M059J (cell line): Measurements from ENCODE around the gene LCAT. TPM values are rescaled to one million over a fixed set of nuclear protein-coding genes. Genes with fewer than 3 reads are reported as not detected.

ENCODE experiments used
- DNase-seq: peaks from one replicate; pipeline ENCODE4 v3.0.0-alpha.2; 2012; ENCODE audit warnings: low read depth
- total RNA-seq: library from RNA; depleted of rRNA; stranded (reverse); fragments of >200 nt; shearing (Covaris generic); gene quantifications from 2 replicates; pipeline ENCODE4 v1.2.3, GENCODE V29; 2014

Gene LCAT
- total RNA-seq, 1 experiment from 2014 or later: 5.2 TPM

GRCh38 chr16:67969254-67970039, 25.5 kb upstream of the LCAT start:
- peak; percentile 22 for DNase-seq

DNA sequence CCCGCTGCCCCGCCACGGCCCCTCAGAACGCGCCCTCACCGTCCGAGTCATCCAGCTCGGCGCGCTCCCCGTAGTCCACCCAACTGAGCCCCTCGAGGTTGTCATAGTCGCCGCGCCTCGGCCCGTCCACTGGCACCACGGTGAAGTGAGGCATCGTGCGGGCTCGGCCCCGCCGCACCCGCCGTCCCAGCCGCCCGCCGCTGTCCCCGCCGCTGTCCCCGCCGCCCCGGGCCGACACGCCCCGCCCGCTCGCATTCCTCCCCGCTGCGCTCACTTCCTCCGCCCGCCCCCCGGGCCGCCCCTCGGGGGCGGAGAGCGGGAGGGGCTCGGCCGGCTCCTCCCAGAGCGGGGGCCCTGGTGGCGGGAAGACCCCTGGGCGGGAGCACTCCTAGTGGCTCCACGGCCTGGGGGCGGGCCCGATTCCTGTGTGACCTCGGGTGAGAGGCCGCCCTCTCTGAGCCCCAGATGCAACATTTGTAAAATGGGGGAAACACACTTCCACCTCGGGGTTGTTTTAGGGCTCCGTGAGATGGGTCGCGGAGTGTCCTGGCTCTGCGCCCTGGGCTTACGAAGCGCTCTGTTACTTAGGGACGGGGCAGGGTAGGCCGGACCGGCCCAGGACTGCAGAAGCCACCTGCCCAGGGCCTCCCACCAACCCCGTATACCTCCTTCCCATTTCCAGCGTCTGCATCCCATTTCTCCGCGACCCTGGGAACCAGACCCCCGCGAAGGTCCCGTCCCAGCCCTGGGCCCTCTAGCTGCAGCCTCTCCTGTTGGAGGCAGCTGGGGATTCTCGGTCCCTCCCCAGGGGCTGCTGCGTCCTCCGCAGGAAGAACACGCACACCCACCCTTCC, 24.7 kb upstream of the LCAT start, which contains the start of gene SLC12A4:
Gene SLC12A4 (minus strand): TSS at position 238 of the 854 bp plus-strand sequence. CDS start 84 bp downstream, at position 154.
- peak; percentile 84 for DNase-seq

- peak; percentile 46 for DNase-seq
These were observed 24.1 kb upstream of the LCAT start for GRCh38 chr16:67967958-67968399.

DNA sequence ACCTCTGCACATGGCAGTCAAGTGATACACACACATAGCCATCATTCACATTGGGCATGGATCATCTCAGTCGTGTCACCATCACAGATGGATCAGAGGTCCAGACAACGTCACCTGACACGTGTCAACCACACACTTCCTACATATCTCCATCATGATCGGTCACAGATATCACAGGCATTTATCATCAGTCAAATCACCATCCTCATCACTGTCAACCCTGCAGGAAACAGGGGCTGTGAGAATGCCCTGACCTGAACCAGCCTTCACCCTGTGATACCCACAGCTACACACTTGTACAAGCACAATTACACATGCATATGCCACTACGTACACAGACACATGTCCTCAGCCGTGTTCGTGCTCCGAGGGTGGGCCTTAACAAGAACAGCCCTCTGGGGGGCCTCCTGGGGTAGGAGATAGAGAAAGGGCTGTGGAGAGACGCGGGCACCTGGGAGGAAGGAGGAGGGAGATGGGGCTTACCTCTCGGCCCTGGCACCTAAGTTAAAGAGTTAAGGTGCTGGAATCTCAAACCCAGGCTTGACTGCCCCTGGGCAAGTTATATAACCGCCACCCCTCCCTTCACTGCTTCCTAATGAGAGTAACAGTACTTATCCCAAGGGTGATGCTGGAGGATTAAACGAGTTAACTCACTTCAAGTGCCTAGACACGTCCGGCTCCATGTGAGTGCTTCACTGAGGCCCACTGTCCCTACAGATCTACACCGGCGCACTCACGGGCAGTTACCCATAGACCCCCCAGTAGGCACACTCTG, 23.4 kb upstream of the LCAT start:
- DNase-seq: peak; percentile 41

- DNase-seq: no peak
These were observed 22.7 kb upstream of the LCAT start for GRCh38 chr16:67966549-67967182.

DNA sequence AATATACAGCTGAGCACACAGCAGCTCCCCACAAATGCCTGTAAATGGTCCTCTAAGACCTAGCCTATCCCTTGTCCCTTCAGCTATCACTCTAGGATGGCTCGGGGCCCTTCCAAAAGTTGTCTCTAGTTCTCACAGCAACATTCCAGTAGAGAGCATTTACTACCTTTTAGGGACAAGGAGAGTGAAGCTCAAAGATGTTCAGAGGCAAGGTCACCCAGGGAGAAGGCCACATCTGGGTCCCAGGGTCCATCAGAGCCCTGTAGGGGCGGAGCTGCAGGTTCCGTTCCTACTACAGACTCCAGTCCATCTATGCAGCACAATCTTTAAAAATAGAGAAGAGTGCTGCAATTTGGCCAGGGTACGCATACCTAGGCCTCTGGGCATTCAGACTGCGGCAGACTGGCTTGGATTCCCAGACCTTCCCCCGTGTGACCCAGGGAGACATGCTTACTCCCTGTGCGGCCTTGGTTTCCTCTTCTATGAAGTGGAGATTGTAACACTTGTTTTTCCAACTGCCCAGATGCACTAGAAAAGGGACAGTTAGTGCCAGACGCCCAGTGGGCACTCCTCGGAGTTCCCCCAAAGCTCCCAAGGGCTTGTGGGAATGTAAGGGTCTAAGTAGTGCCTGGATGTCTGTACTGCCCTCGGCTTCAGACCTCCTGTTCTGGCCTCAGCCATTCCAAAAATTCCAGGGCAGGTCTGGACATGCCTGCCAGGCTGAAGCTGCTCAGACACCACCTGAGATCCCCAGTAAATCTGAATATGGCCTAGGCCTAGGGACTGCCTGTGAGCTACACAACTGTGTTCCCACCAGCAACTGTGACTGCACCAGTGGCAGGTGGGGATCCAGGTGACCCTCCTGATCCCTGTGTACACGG, 22.0 kb upstream of the LCAT start:
- DNase-seq: no peak

- DNase-seq: no peak
These were observed 20.7 kb upstream of the LCAT start for GRCh38 chr16:67964477-67965131.

DNA sequence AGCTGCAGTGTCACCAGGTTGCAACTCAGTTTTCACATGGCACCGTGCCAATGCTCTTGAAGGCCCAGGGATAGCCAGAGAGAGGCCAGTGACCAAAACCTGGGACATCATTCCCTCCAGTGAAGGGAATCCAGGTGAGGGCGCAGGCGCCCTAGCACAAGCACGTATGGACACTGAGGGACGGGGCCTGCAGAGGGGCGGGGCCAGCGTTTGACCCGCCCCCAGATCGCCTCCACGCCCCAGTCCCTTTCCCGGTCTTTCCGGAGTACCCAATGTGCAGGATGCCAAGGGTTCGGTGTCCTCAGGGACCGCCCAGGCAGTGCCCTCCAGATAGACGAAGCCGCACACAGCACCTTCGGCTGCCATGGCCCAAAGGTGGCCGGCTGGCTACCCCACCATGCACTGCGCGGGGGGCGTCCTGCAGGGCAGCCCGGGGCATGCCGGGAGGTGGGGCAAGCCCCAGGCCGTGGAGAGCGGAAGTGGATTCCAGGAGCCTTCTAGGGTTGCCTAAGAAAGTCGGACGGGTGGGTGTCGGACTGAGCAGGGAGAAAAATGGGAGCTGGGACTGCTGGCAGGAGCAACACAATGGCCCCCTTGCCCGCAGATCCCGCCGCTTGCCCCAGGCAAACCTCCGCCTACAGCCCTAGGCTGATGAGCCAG, 19.9 kb upstream of the LCAT start:
- DNase-seq: no peak

- DNase-seq: no peak
These were observed 19.4 kb upstream of the LCAT start for GRCh38 chr16:67963292-67963661.

- no peak for DNase-seq
These were observed 18.2 kb upstream of the LCAT start for GRCh38 chr16:67962135-67962534.

DNA sequence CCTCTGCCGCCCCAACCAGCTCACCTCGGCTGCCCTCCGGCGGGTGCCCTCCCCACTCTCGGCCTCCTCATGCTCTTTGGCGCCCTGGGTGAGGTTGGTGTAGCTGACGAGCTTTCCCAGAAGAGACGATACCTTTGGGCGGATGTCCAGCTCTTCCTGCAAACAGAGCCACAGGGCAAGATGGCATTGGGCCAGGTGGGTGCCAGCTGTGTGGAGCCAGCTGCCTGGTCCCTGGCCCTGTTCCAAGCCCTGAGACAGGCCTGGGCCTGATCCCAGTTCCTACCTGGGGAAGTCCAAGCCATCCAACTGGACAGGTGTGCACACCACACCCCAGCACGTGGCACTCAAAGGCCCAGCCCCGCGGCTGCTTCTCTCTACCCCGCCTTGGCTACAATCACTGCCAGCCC, 17.6 kb upstream of the LCAT start:
- peak; percentile 37 for DNase-seq

DNA sequence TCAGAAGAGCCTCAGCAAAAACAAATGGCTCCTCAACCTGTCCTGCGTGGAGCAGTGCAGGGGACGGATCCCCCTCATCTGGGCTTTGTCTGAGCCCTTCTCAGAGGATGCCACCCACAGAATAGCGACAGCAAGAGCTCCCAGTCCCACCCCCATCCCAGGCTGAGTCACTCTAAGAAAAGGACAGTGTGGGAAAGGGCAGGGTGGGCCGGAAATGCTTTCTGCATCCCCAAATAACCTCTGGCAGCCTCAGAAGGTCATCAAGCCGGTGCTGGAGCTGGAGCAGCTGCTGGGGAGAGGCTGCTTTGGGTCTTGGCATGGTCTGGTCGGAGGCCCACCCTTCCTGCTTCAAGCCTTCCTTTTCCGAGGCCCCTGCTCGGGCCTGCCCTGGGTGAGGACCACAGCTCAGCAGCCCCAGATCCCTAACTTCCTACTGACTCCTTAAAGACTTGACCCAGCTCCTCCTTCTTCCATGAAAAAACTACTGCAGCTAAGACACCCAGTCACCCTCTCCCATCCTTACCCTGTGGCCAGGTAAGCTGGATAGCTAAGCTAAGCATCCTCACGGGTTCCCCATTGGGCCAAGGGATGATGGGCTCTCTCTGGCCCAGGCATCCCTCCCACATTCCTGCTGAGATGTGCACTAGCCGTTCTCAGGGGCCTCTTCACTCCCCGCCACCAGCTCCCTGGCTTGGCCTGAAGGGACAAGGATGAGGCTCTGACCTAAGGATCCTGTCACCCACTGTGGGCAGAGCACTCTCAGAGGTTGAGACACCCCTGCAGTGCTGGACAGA, 15.8 kb upstream of the LCAT start:
- DNase-seq: peak; percentile 77

DNA sequence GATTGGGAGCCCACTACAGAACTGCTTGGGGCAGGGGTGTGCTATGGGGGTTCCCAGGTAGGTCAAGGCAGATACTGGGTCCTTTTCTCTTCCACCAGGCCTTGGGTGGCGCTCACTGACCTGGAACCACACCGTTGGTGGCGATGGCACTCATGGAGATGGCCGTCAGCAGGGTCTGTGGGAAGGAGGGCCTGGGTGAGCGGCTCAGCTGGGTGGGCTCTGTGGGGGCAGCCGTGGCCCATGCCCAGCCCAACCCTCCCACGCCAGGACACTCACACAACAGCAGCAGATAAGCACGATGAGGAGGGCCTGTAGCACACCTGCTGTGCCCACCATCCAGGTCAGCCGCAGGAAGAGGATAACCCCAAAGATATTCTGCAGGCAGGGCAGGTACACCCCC, 13.7 kb upstream of the LCAT start:
- DNase-seq: no peak

GRCh38 chr16:67954421-67955196, 10.7 kb upstream of the LCAT start:
- DNase-seq: no peak

DNA sequence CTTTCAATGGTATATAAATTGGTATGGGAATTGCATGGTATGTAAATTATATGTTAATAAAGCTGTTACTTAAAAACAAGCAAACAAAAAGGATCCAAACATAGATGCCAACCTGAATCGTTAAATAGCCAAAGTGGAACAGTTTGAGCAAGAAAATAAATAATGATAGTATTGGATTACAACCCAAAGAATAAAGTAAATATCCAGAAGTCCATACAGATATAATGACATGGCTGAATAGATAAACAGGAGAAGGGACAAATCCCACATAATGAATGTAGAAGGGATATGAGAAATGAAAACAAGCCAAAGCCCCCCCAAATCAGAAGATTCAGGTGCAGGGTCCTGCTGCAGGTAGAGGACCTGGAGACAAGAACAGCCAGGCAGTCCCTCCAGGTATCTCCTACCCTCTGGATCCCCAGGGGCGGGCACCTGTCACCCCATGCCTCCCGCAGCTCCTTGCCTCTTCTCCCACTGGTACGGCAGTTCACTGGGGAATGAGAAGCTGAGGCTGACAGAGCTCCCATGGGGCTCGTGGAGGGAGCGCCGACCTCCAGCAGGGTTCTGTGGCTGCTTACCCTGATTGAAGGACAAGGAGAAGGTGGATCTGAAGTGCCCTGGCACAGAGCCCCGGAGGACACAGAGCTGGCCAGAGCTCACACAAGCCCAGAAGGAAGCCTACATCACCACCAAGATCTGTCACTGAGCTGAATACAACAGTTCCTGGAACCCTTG, 9.9 kb upstream of the LCAT start:
- no peak for DNase-seq

DNA sequence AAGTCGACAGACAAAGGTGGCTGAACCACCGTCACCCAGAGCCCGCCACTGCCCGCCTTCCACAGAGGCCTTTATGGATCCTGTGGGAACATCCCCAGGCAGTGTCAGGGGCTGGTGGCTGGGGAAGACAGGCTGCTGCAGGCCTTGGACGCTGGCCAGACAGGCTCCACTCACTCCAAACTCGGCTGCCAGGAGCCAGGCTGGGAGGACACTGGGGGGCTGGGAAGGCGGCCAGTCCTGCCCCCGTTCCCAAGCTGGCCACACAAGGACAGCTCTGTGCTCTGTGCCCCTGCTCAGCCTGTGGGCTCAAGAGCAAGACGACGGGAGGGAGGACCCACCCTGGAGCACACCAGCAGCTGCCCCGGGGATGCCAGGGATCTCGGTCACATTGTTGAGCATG, 7.6 kb upstream of the LCAT start:
- DNase-seq: no peak

DNA sequence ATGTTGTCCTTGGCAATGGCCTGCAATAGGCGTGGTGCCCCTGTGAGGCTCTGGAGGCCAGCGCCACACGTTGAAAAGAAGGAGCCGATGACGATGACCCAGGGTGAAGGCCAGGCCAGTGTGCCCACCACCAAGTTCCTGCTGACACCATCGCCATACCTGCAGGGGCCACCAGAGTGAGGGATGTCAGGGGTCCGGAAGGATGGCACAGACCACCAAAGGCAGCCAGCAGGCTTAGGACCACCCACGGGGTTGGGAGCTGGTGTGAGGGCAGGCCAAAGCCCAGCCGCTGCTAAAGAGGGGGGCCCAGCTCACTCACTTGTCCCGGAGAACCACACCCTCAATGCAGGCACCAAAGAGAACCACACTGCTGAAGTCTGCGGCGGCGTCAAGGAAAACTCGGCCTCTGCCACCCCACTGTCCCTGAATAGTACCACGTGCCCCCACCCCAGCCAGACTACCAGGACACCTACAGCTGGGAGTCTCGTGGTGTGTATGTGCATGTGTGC, 6.5 kb upstream of the LCAT start:
- no peak for DNase-seq
